ENCODE measurements around the gene APOL3. TPM values are rescaled to one million over a fixed set of nuclear protein-coding genes. Genes with fewer than 3 reads are reported as not detected.

APOL3 gene
- total and polyA plus RNA-seq, 2 of the 13 experiments (the other 11 are each of a cell fraction or from before 2014, with no cell fraction given): 3.8 to 5.4 TPM

DNA sequence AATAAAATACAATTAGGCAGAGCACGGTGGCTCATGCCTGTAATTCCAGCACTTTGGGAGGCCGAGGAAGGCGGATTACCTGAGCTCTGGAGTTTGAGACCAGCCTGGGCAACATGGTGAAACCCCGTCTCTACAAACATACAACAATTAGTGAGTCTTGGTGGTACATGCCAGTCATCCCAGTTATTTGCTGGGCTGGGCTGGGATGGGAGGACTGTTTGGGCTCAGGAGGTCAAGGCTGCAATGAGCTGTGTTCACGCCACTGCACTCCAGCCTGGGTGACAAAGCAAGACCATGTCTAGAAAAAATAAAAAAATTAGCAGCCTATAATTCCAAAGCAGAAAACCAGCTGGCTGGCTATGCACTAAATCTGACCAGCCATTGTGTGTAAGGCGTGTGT is 35.1 kb downstream of the APOL3 start (continued):
- TF ChIP-seq RAD51 (IDR thresholded peaks at IDR 0.05; ENCODE audit: borderline replicate concordance) (no peak), RBFOX2 (IDR thresholded peaks at IDR 0.05; ENCODE audit: low read depth, low read length) (no peak), ZFX (CRISPR knock-in tag; IDR thresholded peaks at IDR 0.05; ENCODE audit: low read depth) (no peak), KDM3A (CRISPR knock-in tag; IDR thresholded peaks at IDR 0.05; ENCODE audit: low read depth) (no peak), ZNF75D (CRISPR knock-in tag; IDR thresholded peaks at IDR 0.05; ENCODE audit: borderline replicate concordance) (no peak), HMGXB4 (CRISPR knock-in tag; IDR thresholded peaks at IDR 0.05; ENCODE audit: borderline replicate concordance in 1 of 2, low read depth in 1 of 2) (no peak), TBX2 (CRISPR knock-in tag; IDR thresholded peaks at IDR 0.05; ENCODE audit: borderline replicate concordance) (peak; percentile 28; the same call in 1 of the 2 replicates), PHF8 (CRISPR knock-in tag; IDR thresholded peaks at IDR 0.05) (no peak), ZNF333 (CRISPR knock-in tag; IDR thresholded peaks at IDR 0.05; ENCODE audit: borderline replicate concordance) (no peak), YY1 (IDR thresholded peaks at IDR 0.05; ENCODE audit: insufficient read depth, insufficient replicate concordance, low read depth, low read length) (no peak), ETV6 (CRISPR knock-in tag; conservative IDR thresholded peaks at IDR 0.05) (no peak), PLSCR1 (CRISPR knock-in tag; IDR thresholded peaks at IDR 0.05; ENCODE audit: borderline replicate concordance) (no peak), ERF (CRISPR knock-in tag; IDR thresholded peaks at IDR 0.05) (no peak), CREB3 (CRISPR knock-in tag; IDR thresholded peaks at IDR 0.05) (no peak), ZNF468 (CRISPR knock-in tag; IDR thresholded peaks at IDR 0.05) (no peak), PBX2 (CRISPR knock-in tag; IDR thresholded peaks at IDR 0.05) (0 out of 2 replicates have a peak, but pooled peaks have one; percentile 30), ELF3 (CRISPR knock-in tag; IDR thresholded peaks at IDR 0.05) (no peak), ZNF704 (CRISPR knock-in tag; IDR thresholded peaks at IDR 0.05; ENCODE audit: borderline replicate concordance) (no peak), ATF7-NPFF (CRISPR knock-in tag; IDR thresholded peaks at IDR 0.05; ENCODE audit: low read depth) (no peak), HNRNPK (IDR thresholded peaks at IDR 0.05; ENCODE audit: low read depth, low read length, poor library complexity, severe bottlenecking) (no peak), ZFP90 (CRISPR knock-in tag; IDR thresholded peaks at IDR 0.05; ENCODE audit: borderline replicate concordance) (no peak)
- TF ChIP-seq, protein P1, sequence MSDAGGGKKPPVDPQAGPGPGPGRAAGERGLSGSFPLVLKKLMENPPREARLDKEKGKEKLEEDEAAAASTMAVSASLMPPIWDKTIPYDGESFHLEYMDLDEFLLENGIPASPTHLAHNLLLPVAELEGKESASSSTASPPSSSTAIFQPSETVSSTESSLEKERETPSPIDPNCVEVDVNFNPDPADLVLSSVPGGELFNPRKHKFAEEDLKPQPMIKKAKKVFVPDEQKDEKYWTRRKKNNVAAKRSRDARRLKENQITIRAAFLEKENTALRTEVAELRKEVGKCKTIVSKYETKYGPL (CRISPR knock-in tag; IDR thresholded peaks at IDR 0.05): no peak
- TF ChIP-seq, protein P2, sequence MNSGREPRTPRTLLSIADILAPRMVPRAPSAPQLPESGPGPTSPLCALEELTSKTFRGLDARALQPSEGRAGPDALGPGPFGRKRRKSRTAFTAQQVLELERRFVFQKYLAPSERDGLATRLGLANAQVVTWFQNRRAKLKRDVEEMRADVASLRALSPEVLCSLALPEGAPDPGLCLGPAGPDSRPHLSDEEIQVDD (CRISPR knock-in tag; IDR thresholded peaks at IDR 0.05; ENCODE audit: borderline replicate concordance): no peak

Measured in HepG2 (cell line).